Erythroblast (primary cell): ENCODE results near the gene TPTE2.
"Not testable (repeated sequence)": the region's sequence is repeated elsewhere in the genome, so short reads cannot be mapped to it uniquely, and the experiment has no call there.

Source experiments
- DNase-seq, 2 experiments: peaks; one replicate each; lab custom pipeline; 2025; lab: John Stamatoyannopoulos, UW
- GATA1 ChIP-seq: IDR thresholded peaks from 2 replicates; pipeline ENCODE4 v1.6.1; 2011; ENCODE audit warnings: low read depth, mild to moderate bottlenecking, control low read depth, low read length, moderate library complexity
- POLR2A ChIP-seq: IDR thresholded peaks from 2 replicates; pipeline ENCODE4 v1.6.1; 2011; ENCODE audit warnings: mild to moderate bottlenecking, low read length

Gene TPTE2

DNA sequence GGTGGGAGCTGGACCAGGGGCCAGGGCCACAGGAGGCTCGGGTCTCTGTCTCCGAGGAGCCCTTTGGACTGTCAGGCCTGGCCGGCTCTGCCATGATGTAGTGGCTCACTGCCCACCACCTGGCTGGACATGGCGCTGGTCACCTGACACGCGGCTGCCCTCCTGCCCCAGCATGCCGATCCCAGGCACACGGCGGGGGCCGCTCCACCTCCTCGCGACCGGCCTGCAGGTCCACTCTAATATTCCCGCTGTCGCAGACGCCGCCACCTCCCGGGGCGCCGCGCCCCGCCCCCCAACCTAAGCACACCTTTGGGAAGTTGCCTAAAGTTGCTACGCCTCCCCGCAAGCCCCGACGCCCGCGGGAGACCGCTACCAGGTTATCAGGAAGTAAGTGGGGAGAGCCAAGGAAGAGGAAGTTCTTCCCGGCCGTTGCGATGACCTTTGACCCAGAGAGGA lies at the start of gene TPTE2:
Gene TPTE2 (minus strand): TSS at position 406 of the 456 bp plus-strand sequence. CDS start 58,298 bp downstream, outside the sequence.
- DNase-seq: not testable (repeated sequence)

DNA sequence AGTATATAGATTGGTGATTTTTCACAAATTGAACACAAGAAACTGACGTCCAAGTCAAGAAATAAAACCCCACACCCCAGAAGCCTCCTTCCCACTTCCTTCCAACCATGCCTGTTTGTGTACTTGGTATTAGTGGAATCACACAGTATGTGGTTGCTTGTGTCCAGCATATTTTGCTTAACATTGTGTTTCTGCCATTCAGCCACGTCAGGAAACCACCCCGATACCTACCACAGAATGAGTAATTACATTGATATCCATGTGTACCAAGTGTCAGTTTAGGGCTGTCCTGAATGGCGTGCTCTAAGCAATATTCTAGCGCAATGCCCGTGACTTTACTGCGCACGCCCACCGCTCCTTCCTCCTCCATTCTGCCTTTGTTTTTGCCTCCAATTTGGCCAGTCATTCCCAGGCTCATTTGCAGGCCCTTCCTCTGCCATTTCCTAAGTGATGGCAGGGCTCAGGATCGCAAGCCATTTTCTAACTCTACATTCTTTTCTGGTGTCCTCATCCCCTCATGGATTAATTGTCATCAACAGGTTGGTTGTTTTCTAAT lies 46.3 kb upstream of the TPTE2 start:
- TF ChIP-seq POLR2A: no peak
- no peak for TF ChIP-seq GATA1
- DNase-seq: no peak

DNA sequence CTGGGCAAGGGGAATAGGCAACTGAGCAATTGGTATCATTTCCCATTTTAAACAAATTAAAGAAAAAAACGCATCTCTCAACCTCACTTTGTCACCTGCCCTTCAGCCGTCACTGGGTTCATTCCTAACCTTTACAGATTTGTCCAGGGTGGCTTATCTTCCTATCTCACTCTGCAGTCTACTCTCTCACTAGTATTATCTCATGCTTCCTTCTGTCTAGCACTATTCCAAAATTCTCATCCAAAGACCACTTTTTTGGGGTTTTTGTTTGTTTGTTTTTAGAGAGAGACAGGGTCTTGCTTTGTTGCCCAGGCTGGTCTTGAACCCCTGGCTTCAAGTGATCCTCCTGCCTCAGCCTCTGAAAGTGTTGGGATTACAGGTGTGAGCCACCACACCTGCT lies 45.4 kb upstream of the TPTE2 start:
- TF ChIP-seq GATA1 (no peak), POLR2A (no peak)
- DNase-seq: peak in 1 of 2 experiments; percentile 19

DNA sequence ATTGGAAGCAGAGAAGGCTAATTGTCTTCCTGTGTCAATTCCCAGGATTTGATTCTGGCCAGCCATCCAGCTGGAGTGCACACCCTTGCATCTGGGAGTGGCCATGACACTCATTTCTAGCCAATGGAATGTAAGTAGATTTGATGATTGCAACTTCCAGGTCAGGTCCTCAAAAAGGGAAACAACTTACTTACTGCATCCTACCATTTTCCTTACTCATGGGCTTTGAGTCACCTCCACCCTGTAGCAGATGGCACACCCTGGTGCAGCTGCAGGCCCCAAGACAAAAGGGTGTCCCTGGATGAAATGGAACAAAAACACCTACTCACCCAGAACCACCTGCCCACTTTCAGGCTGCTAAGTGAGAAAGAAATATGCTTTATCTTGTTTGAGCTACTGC lies 44.8 kb upstream of the TPTE2 start:
- no peak for TF ChIP-seq POLR2A
- TF ChIP-seq GATA1: no peak
- peak; percentile 17 to 20 for DNase-seq

DNA sequence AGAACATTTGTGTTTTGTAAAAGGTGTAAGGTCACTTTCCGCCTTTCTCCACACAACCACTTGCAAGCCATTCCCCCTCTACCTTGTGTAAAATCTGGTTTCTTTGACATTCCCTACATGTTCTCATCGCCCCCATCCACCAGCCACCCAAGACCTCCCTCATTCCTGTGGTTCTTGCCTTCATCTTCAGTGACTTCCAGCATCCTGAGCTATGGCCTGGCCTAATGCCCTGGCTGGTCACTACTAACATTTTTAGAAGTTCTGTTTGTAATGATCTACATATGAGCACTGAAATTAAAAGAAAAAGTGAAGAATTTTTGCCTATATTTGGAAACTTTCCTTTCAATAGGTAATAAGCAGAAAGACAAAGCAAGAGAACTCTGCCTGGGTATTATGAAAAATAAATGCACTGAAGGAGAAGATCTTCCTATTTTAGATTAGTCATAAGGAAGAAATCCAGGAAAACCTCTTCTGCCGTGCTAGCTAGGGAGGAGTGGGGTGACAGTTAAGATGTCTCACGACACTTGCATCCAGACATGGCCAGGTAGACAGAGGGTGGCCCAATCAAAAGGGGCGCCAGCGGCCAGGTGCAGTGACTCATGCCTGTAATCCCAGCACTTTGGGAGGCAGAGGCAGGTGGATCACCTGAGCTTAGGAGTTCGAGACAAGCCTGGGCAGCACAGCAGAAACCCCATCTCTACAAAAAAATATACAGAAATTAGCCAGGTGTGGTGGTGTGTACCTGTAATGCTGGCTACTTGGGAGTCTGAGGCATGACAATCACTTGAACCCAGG lies 44.0 kb upstream of the TPTE2 start:
- TF ChIP-seq GATA1 (no peak), POLR2A (no peak)
- no peak for DNase-seq

DNA sequence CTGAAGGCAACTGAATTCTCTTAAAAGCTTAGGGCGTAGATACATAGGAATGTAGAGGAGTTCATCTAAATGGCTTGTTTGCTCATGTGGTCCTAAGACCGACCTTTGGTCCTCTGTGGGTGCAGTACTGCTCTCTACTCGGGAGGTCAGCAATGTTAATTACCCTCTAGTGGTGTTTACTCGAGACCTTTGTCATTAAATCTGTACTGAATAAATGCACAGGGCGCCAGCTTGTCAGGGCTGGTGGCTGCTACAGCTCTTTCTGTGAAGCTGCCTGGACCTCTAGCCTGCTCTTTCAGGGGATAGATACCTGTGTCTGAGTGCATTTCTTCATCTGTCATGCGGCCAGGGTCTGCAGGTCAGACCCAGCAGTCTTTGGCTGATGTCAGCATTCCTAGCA lies 43.0 kb upstream of the TPTE2 start:
- no peak for TF ChIP-seq POLR2A
- no peak for TF ChIP-seq GATA1
- DNase-seq: no peak

DNA sequence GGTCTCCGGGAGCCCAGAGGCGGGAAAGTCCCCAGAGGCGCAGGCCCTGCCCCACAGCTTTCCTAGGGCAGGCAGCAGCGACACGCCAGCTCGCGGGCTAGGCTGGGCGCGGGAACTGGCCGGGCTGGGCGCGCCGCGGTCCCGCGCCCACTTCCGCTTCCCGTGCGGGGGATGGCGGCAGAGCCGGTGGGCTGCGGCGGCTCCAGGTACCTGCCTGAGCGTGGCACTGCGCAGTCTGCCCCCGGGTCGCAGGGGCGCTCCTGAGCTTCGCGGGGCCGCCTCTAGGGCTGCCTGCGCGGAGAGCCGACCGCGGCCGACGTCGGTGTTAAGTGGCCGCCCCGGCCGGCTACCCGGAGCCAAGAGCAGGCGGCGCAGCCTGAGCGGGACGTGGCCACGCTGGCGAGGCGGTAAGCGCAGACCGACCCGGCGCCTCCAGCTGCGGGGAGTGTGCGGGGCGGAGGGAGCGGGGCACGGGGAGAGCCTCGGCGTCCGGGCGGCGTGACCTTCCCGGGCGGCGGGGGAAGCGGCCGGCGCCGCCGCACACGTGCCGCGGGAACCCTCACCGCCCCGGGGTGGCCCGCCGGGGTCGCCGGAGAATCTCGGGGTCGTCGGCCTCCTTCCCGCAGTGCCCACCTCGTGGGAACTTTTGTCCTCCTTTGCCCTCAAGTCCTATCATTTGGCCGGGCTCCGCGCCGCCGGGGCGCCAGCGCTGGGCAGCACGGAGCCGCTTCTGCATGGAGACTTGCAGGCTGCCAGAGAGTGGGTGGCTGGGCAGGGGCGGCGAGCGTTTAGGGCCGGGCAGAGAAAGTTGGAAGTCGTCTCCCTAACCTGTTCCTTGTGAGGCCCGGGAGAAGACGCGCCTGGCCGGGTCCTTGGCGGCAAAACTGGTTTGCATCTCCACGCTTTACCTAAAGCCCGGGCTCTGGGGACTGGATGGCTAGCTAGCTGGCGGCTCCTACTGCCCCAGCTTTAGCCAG lies 40.7 kb upstream of the TPTE2 start:
- peak; percentile 72 to 75 for DNase-seq
- TF ChIP-seq POLR2A (peak; percentile 49), GATA1 (no peak)

DNA sequence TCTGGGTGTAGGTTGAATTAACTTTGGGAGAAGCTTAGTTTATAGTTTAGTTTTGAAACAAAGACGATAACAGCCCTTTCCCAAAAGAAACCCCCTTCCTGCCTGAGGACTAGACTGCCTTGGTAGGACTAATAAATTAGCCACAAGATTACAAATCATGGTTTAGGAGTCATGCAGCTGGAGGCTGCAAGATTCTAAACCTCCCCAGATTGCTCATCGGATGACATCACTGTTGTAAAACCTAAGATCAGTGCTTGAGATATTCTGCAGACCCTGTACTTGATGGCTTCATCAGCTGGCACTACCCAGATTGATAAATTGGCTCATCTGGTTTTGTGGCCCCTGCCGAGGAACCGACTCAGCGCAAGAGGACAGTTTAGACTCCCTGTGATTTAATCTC lies 36.2 kb upstream of the TPTE2 start:
- no peak for TF ChIP-seq POLR2A
- no peak for TF ChIP-seq GATA1
- DNase-seq: no peak

DNA sequence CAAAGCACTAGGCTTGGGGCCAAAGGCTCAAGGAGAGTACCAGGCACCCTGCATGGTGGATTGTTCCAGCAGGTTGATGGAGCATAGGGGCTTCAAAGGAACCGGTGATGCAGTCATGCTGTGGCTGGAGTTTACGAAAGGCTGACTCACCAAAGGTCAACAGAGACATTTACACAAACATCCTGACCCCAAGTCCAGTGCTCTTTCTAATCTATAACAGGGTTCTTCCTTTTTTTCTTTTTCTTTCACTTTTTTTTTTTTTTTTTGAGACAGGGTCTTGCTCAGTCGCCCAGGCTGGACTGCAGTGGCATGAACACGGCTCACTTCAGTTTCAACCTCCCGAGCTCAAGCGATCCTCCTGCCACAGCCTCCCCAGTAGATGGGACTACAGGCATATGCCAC lies 35.6 kb upstream of the TPTE2 start:
- DNase-seq: no peak
- TF ChIP-seq GATA1: no peak
- no peak for TF ChIP-seq POLR2A

DNA sequence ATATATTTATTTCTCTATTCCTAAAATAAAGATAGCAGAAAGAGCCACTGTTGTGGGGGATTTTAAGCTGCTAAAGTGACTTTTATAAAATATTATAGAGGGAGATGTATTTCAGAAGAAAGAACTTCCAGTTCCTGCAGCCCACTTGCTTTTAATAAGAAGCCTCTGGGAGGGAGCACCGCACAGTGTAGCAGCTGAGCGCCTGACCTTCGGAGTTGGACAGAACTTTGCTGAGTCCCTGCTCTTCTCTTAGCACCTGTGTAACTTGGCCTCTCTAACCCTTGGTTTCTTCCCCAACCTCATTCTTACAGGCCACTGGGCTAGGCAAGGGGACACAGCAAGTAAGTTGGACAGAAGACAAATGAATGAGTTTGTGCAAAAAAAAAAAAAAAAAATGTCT lies 34.8 kb upstream of the TPTE2 start:
- TF ChIP-seq POLR2A (no peak), GATA1 (no peak)
- no peak for DNase-seq

DNA sequence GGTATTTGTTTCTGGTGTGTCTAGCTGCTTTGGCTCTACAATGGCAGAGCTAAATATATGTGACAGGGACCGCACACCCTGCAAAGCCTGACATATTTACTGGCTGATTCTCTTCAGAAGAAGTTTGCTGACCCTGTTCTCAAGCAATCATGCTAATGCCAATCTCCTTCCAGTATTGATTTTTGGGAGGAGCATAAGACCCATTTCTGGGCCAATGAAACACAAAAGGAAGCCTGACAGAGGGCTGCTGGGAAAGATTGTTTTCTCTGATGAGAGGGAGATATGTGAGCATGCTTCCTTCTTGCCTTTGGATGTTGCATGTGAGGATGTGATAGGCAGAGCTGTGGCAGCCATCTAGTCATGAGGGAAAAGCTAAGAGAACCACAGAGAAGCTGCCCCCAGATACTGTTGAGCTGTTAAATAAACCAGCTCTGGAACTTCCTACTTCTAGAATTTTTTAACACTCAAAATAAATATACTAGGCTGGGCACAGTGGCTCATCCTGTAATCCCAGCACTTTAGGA lies 31.4 kb upstream of the TPTE2 start:
- no peak for DNase-seq
- TF ChIP-seq GATA1 (no peak), POLR2A (no peak)

DNA sequence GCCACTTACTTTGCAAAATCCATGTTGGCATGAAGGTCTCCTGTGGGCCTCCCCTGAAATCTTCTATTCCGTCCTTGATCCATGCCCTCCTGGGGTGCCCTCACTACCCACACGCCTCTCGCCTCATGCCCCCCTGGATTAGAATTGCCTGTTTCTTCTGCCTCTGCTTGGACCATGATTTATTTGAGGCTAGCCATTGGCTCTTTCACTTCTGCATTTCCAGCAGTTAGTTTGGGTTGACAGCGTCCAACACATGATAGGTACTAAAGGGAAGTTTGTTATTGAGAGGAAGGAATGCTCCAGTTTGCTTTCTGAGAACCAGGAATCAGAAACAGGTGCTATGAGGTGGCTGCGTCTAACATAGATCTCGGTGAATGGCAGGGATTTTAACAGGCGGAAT lies 30.5 kb upstream of the TPTE2 start:
- no peak for TF ChIP-seq GATA1
- no peak for TF ChIP-seq POLR2A
- no peak for DNase-seq

DNA sequence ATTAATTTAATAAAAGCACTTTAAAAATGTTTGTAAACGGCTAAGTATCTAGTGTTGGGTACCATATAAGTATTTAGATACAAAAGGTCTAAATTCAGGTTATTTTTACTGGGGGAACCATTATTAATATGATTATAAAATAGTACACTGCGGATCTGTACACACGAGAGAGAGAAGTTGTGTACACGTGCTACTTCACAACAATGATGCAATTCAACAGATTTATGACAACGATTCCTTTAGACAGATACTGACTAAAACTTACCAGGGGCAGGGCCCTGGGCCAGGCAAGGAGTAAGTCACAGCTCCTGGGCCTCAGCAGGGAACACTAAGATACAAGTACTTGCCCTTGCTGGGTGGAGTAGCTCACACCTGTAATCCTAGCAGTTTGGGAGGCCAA lies 29.1 kb upstream of the TPTE2 start:
- no peak for DNase-seq
- TF ChIP-seq GATA1 (no peak), POLR2A (no peak)
